ENCODE measurements around the gene ZNF879.

The ZNF879 gene

GRCh38 chr5:179023528-179024189 lies at the start of gene ZNF879:
Gene ZNF879, plus strand, starts transcription at chr5:179023804. Its CDS starts 1,201 bp downstream, at chr5:179025005.
- DNase-seq (ENCODE audit: low read depth): peak; percentile 87

GRCh38 chr5:178981381-178981780 lies 42.2 kb upstream of the ZNF879 start:
- DNase-seq (ENCODE audit: low read depth): no peak

GRCh38 chr5:178982941-178983340 lies 40.7 kb upstream of the ZNF879 start:
- no peak for DNase-seq (ENCODE audit: low read depth)

- no peak for DNase-seq (ENCODE audit: low read depth)
These were observed 39.9 kb upstream of the ZNF879 start for GRCh38 chr5:178983728-178984127.

GRCh38 chr5:178984145-178985072 lies 39.2 kb upstream of the ZNF879 start:
- no peak for DNase-seq (ENCODE audit: low read depth)

- no peak for DNase-seq (ENCODE audit: low read depth)
These were observed 37.2 kb upstream of the ZNF879 start for GRCh38 chr5:178986326-178986960.

- no peak for DNase-seq (ENCODE audit: low read depth)
These were observed 35.0 kb upstream of the ZNF879 start for GRCh38 chr5:178988436-178989220.

GRCh38 chr5:178989311-178989710 lies 34.3 kb upstream of the ZNF879 start:
- DNase-seq (ENCODE audit: low read depth): no peak

GRCh38 chr5:178990491-178990890 lies 33.1 kb upstream of the ZNF879 start:
- DNase-seq (ENCODE audit: low read depth): no peak

GRCh38 chr5:178991190-178992145 lies 32.1 kb upstream of the ZNF879 start:
- DNase-seq (ENCODE audit: low read depth): no peak

GRCh38 chr5:178992291-178992895 lies 31.2 kb upstream of the ZNF879 start:
- no peak for DNase-seq (ENCODE audit: low read depth)

GRCh38 chr5:178993236-178993765 lies 30.3 kb upstream of the ZNF879 start:
- no peak for DNase-seq (ENCODE audit: low read depth)

GRCh38 chr5:178993955-178994579 lies 29.5 kb upstream of the ZNF879 start:
- DNase-seq (ENCODE audit: low read depth): no peak

GRCh38 chr5:178994580-178995340 lies 28.8 kb upstream of the ZNF879 start, which contains the start of gene GRM6:
Gene GRM6, minus strand, starts transcription at chr5:178995320. Its CDS starts 376 bp downstream, at chr5:178994944.
- no peak for DNase-seq (ENCODE audit: low read depth)

GRCh38 chr5:178995341-178995690 lies 28.3 kb upstream of the ZNF879 start:
- no peak for DNase-seq (ENCODE audit: low read depth)

- no peak for DNase-seq (ENCODE audit: low read depth)
These were observed 27.4 kb upstream of the ZNF879 start for GRCh38 chr5:178996156-178996555.

- no peak for DNase-seq (ENCODE audit: low read depth)
These were observed 26.4 kb upstream of the ZNF879 start for GRCh38 chr5:178997191-178997590.

GRCh38 chr5:178998441-178998840 lies 25.2 kb upstream of the ZNF879 start:
- no peak for DNase-seq (ENCODE audit: low read depth)

GRCh38 chr5:179006564-179006963 lies 17.0 kb upstream of the ZNF879 start:
- DNase-seq (ENCODE audit: low read depth): no peak
